HG02588 (cell line): Measurements from ENCODE around the gene RIMBP3C.
"Not testable (repeated sequence)": the region's sequence is repeated elsewhere in the genome, so short reads cannot be mapped to it uniquely, and the experiment has no call there.

Source experiments
- ATAC-seq: cut with Tn5 transposase; IDR thresholded peaks from one replicate; pipeline ENCODE4 v1.9.1; 2021; ENCODE audit warnings: mild to moderate bottlenecking, moderate library complexity; ENCODE audit not compliant: unreplicated experiment

The RIMBP3C gene

GRCh38 chr22:21526705-21527500 is 24.4 kb downstream of the RIMBP3C start:
- ATAC-seq = not testable (repeated sequence)

DNA sequence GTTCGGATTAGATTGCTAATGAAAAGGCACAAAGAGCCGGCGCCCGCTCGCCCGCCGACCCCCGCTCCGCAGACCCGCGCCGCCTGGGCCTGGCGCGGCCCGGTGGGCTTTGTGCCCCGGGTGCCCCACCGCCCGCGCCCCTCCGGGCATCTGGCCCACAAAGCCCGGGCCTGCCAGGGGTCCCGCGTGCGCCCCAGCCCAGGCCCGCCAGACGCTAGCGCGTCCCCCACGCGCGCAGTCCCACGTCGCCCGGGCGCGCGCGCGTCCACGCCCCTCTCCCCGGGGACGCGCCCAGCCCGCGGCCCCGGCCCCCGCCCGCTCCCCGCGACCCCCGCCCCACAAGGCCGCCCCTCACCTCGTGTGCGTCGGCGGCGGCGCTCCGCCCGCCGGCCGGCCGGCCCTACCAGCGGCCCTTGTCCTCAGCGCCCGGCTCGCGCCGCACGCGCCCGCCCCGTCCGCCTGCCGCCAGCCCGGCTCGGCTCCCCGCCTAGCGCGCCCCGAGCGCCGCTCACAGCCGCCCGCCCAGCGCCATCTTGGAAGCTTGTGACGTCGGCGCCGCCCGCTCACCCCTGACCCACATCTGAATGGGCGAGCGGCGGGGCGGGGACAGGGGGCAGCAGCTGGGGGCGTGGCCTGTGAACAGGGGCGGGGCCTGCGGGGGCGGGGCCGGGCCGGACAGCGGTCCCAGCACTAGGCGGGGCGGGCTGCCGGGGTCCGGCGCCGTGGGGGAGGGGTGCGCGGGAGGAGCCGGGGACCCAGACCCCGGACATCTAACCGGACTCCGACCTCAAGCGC is 34.1 kb downstream of the RIMBP3C start:
- peak; percentile 74 for ATAC-seq

DNA sequence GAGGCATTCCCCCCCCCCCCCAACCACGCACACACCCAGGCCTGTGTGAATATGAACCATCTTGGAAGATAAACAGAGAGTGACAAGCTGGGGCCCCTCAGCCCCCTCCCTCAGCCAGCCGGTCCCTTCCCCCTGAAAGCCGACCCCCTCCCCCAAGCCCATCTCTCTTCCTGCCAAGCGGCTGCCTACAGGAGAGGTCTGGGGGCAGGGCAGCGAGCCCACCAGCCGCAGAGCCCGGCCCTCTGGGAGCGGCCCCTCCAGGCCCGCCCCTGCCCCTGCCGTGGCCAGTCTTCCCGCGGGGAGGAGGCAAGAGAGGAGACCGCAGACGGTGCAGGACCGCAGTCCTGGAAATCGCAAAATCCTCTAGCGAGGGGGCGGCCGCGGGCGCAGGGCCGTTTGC is 34.7 kb downstream of the RIMBP3C start:
- not testable (repeated sequence) for ATAC-seq

DNA sequence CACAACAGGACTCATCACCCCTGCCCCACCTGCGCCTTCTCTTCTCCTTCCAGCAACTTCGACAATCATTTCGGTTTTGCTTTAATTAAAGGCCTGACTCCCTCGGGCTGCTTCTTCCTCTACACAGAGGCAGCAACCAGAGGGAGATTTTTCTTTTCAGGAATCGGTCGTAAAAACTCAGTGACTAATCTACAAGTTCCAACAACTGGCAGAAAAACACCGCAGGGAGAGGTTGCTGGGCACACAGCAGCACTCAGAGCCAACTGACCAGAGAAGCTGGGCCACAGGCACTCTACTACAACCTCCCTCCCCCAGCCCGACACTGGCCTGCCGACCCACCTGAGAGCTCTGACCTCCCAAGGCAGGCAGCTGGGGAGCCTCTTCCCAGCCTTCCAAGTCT is 36.0 kb downstream of the RIMBP3C start:
- not testable (repeated sequence) for ATAC-seq

- not testable (repeated sequence) for ATAC-seq
Observed at GRCh38 chr22:21514117-21514516, 37.1 kb downstream of the RIMBP3C start.

GRCh38 chr22:21512022-21512421 is 39.2 kb downstream of the RIMBP3C start:
- not testable (repeated sequence) for ATAC-seq

DNA sequence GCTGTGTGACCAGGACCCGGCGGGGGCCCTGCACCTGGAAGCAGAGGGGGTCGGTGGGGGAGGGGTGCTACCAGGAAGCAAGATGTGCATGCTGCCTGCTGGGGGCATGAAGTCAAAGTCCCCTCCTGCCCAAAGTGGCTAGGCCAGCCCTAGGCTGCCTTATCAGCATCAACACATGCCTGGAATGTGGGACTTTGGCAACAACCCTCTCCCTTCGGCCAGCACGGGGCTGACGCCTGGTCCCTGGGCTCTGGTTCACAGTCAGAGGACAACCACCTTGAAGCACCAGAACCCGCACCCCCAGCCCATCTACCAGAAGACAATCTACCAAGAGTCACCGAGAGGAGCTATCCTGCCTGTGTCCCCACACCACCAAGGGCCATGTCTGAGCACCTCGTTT is 40.9 kb downstream of the RIMBP3C start:
- not testable (repeated sequence) for ATAC-seq

GRCh38 chr22:21499623-21500506 is 51.4 kb downstream of the RIMBP3C start:
- ATAC-seq = not testable (repeated sequence)

- not testable (repeated sequence) for ATAC-seq
Observed at GRCh38 chr22:21498489-21498888, 52.8 kb downstream of the RIMBP3C start.

- ATAC-seq = not testable (repeated sequence)
Observed at GRCh38 chr22:21497984-21498383, 53.3 kb downstream of the RIMBP3C start.
